Measurements from ENCODE around the gene ASIC4.

Gene ASIC4

GRCh38 chr2:219483451-219484342 lies 30.6 kb upstream of the ASIC4 start:
- H3K36me3 ChIP-seq (ENCODE audit: insufficient read depth, low read length): peaks cover 72% of the 10 kb centered on the region
- H3K4me3 ChIP-seq (ENCODE audit: low read depth in 1 of 2, low read length in 2 of 2): no peak overlapping the region
- peak overlapping the region; percentile 88 for H3K27ac ChIP-seq (ENCODE audit: low read depth, low read length)
- H3K9ac ChIP-seq (ENCODE audit: low read length): no peak overlapping the region
- H3K27me3 ChIP-seq (ENCODE audit: control insufficient read depth in 1 of 2, insufficient read depth in 2 of 2, low read length in 2 of 2): peaks cover 0 to 31% of the 10 kb centered on the region in 2 donors
- no peaks in the 10 kb centered on the region for H3K9me3 ChIP-seq (ENCODE audit: low read length)
- peaks cover 13% of the 10 kb centered on the region for H3K4me1 ChIP-seq (ENCODE audit: insufficient read depth, low read length)

GRCh38 chr2:219484343-219485200 lies 29.7 kb upstream of the ASIC4 start:
- Histone ChIP-seq H3K4me3 (ENCODE audit: low read depth in 1 of 2, low read length in 2 of 2) (no peak overlapping the region), H3K36me3 (ENCODE audit: insufficient read depth, low read length) (peaks cover 70% of the 10 kb centered on the region), H3K9ac (ENCODE audit: low read length) (no peak overlapping the region), H3K27ac (ENCODE audit: low read depth, low read length) (peak overlapping the region; percentile 88), H3K9me3 (ENCODE audit: low read length) (no peaks in the 10 kb centered on the region), H3K27me3 (ENCODE audit: control insufficient read depth in 1 of 2, insufficient read depth in 2 of 2, low read length in 2 of 2) (peaks cover 0 to 31% of the 10 kb centered on the region in 2 donors), H3K4me1 (ENCODE audit: insufficient read depth, low read length) (peaks cover 13% of the 10 kb centered on the region)

GRCh38 chr2:219485201-219485580 lies 29.1 kb upstream of the ASIC4 start:
- Histone ChIP-seq H3K4me3 (ENCODE audit: low read depth in 1 of 2, low read length in 2 of 2) (no peak overlapping the region), H3K9ac (ENCODE audit: low read length) (no peak overlapping the region), H3K27me3 (ENCODE audit: control insufficient read depth in 1 of 2, insufficient read depth in 2 of 2, low read length in 2 of 2) (peaks cover 0 to 31% of the 10 kb centered on the region in 2 donors), H3K27ac (ENCODE audit: low read depth, low read length) (peak overlapping the region; percentile 1), H3K36me3 (ENCODE audit: insufficient read depth, low read length) (peaks cover 70% of the 10 kb centered on the region), H3K9me3 (ENCODE audit: low read length) (no peaks in the 10 kb centered on the region), H3K4me1 (ENCODE audit: insufficient read depth, low read length) (peaks cover 13% of the 10 kb centered on the region)

- H3K4me1 ChIP-seq (ENCODE audit: insufficient read depth, low read length): peaks cover 13% of the 10 kb centered on the region
- H3K4me3 ChIP-seq (ENCODE audit: low read depth in 1 of 2, low read length in 2 of 2): no peak overlapping the region
- H3K27ac ChIP-seq (ENCODE audit: low read depth, low read length): no peak overlapping the region
- no peaks in the 10 kb centered on the region for H3K9me3 ChIP-seq (ENCODE audit: low read length)
- H3K9ac ChIP-seq (ENCODE audit: low read length): no peak overlapping the region
- H3K36me3 ChIP-seq (ENCODE audit: insufficient read depth, low read length): peaks cover 70% of the 10 kb centered on the region
- H3K27me3 ChIP-seq (ENCODE audit: control insufficient read depth in 1 of 2, insufficient read depth in 2 of 2, low read length in 2 of 2): peaks cover 0 to 31% of the 10 kb centered on the region in 2 donors
These were observed 27.8 kb upstream of the ASIC4 start for GRCh38 chr2:219486380-219486959.

GRCh38 chr2:219488149-219488843 lies 26.0 kb upstream of the ASIC4 start:
- no peak overlapping the region for H3K9ac ChIP-seq (ENCODE audit: low read length)
- peaks cover 65% of the 10 kb centered on the region for H3K36me3 ChIP-seq (ENCODE audit: insufficient read depth, low read length)
- H3K9me3 ChIP-seq (ENCODE audit: low read length): no peaks in the 10 kb centered on the region
- peaks cover 6% of the 10 kb centered on the region for H3K4me1 ChIP-seq (ENCODE audit: insufficient read depth, low read length)
- no peak overlapping the region for H3K27ac ChIP-seq (ENCODE audit: low read depth, low read length)
- H3K27me3 ChIP-seq (ENCODE audit: control insufficient read depth in 1 of 2, insufficient read depth in 2 of 2, low read length in 2 of 2): peaks cover 0 to 25% of the 10 kb centered on the region in 2 donors
- no peak overlapping the region for H3K4me3 ChIP-seq (ENCODE audit: low read depth in 1 of 2, low read length in 2 of 2)

GRCh38 chr2:219488844-219489194 lies 25.5 kb upstream of the ASIC4 start:
- no peak overlapping the region for H3K4me3 ChIP-seq (ENCODE audit: low read depth in 1 of 2, low read length in 2 of 2)
- H3K9ac ChIP-seq (ENCODE audit: low read length): no peak overlapping the region
- H3K4me1 ChIP-seq (ENCODE audit: insufficient read depth, low read length): peaks cover 4% of the 10 kb centered on the region
- peaks cover 0 to 20% of the 10 kb centered on the region in 2 donors for H3K27me3 ChIP-seq (ENCODE audit: control insufficient read depth in 1 of 2, insufficient read depth in 2 of 2, low read length in 2 of 2)
- H3K36me3 ChIP-seq (ENCODE audit: insufficient read depth, low read length): peaks cover 65% of the 10 kb centered on the region
- no peaks in the 10 kb centered on the region for H3K9me3 ChIP-seq (ENCODE audit: low read length)
- H3K27ac ChIP-seq (ENCODE audit: low read depth, low read length): no peak overlapping the region

- Histone ChIP-seq H3K4me1 (ENCODE audit: insufficient read depth, low read length) (no peaks in the 10 kb centered on the region), H3K27ac (ENCODE audit: low read depth, low read length) (no peak overlapping the region), H3K4me3 (ENCODE audit: low read depth in 1 of 2, low read length in 2 of 2) (no peak overlapping the region), H3K9ac (ENCODE audit: low read length) (no peak overlapping the region), H3K9me3 (ENCODE audit: low read length) (no peaks in the 10 kb centered on the region), H3K36me3 (ENCODE audit: insufficient read depth, low read length) (peaks cover 65% of the 10 kb centered on the region), H3K27me3 (ENCODE audit: control insufficient read depth in 1 of 2, insufficient read depth in 2 of 2, low read length in 2 of 2) (peaks cover 0 to 15% of the 10 kb centered on the region in 2 donors)
These were observed 25.0 kb upstream of the ASIC4 start for GRCh38 chr2:219489315-219489714.

GRCh38 chr2:219490186-219490585 lies 24.1 kb upstream of the ASIC4 start:
- Histone ChIP-seq H3K4me3 (ENCODE audit: low read depth in 1 of 2, low read length in 2 of 2) (no peak overlapping the region), H3K27ac (ENCODE audit: low read depth, low read length) (no peak overlapping the region), H3K4me1 (ENCODE audit: insufficient read depth, low read length) (peaks cover 5% of the 10 kb centered on the region), H3K9me3 (ENCODE audit: low read length) (no peaks in the 10 kb centered on the region), H3K27me3 (ENCODE audit: control insufficient read depth in 1 of 2, insufficient read depth in 2 of 2, low read length in 2 of 2) (peaks cover 0 to 6% of the 10 kb centered on the region in 2 donors), H3K36me3 (ENCODE audit: insufficient read depth, low read length) (peaks cover 62% of the 10 kb centered on the region), H3K9ac (ENCODE audit: low read length) (no peak overlapping the region)

GRCh38 chr2:219490600-219491130 lies 23.6 kb upstream of the ASIC4 start:
- Histone ChIP-seq H3K36me3 (ENCODE audit: insufficient read depth, low read length) (peaks cover 58% of the 10 kb centered on the region), H3K9me3 (ENCODE audit: low read length) (no peaks in the 10 kb centered on the region), H3K4me3 (ENCODE audit: low read depth in 1 of 2, low read length in 2 of 2) (no peak overlapping the region), H3K27ac (ENCODE audit: low read depth, low read length) (no peak overlapping the region), H3K9ac (ENCODE audit: low read length) (no peak overlapping the region), H3K4me1 (ENCODE audit: insufficient read depth, low read length) (peaks cover 10% of the 10 kb centered on the region), H3K27me3 (ENCODE audit: control insufficient read depth in 1 of 2, insufficient read depth in 2 of 2, low read length in 2 of 2) (peaks cover 0 to 1% of the 10 kb centered on the region in 2 donors)

GRCh38 chr2:219491278-219491963 lies 22.9 kb upstream of the ASIC4 start:
- H3K9ac ChIP-seq (ENCODE audit: low read length): no peak overlapping the region
- H3K4me3 ChIP-seq (ENCODE audit: low read depth in 1 of 2, low read length in 2 of 2): no peak overlapping the region
- no peaks in the 10 kb centered on the region for H3K9me3 ChIP-seq (ENCODE audit: low read length)
- H3K27ac ChIP-seq (ENCODE audit: low read depth, low read length): no peak overlapping the region
- H3K36me3 ChIP-seq (ENCODE audit: insufficient read depth, low read length): peaks cover 53% of the 10 kb centered on the region
- no peaks in the 10 kb centered on the region for H3K27me3 ChIP-seq (ENCODE audit: control insufficient read depth in 1 of 2, insufficient read depth in 2 of 2, low read length in 2 of 2)
- H3K4me1 ChIP-seq (ENCODE audit: insufficient read depth, low read length): peaks cover 18% of the 10 kb centered on the region

All from muscle layer of colon (tissue), 2 donors.